Erythroblast (primary cell): Measurements from ENCODE around the gene DIAPH2.

Experiments
- GATA1 ChIP-seq: IDR thresholded peaks from 2 replicates; pipeline ENCODE4 v1.6.1; 2011; ENCODE audit warnings: low read depth, mild to moderate bottlenecking, control low read depth, low read length, moderate library complexity
- POLR2A ChIP-seq: IDR thresholded peaks from 2 replicates; pipeline ENCODE4 v1.6.1; 2011; ENCODE audit warnings: mild to moderate bottlenecking, low read length

DNA sequence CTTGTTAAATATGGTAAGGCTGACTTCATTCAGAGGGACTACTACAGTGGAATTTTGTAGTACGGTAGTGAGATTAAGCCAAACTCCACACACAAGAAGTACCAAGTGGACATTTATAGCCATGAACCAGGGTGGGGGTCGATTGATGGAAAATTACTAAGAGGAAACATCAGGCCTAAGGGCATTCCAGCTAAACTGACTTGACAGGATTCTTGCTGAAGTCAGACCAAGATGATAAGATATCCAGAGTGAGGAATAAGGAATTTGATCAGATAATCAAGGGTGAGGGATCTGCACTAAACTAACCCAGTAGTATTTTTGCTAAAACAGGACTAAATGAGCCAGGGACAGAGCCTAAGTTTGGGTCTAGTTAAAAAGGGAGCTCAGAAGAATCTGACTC is 796.6 kb downstream of the DIAPH2 start:
- TF ChIP-seq POLR2A (no peak), GATA1 (no peak)
